Astrocyte of the hippocampus (primary cell): ENCODE data around the gene TULP1.

ENCODE experiments used
- DNase-seq: peaks from one replicate; pipeline ENCODE4 v3.0.0; 2011; ENCODE audit warnings: low read depth, low spot score

Gene TULP1

GRCh38 chr6:35465646-35466045 is 47.0 kb downstream of the TULP1 start:
- DNase-seq = no peak

- DNase-seq = no peak
Measured at GRCh38 chr6:35463292-35463691, 49.4 kb downstream of the TULP1 start.

- no peak for DNase-seq
Measured at GRCh38 chr6:35461270-35461669, 51.4 kb downstream of the TULP1 start.

GRCh38 chr6:35457907-35458306 is 54.8 kb downstream of the TULP1 start:
- DNase-seq = no peak

GRCh38 chr6:35454391-35455110 is 58.1 kb downstream of the TULP1 start:
- DNase-seq = no peak

DNA sequence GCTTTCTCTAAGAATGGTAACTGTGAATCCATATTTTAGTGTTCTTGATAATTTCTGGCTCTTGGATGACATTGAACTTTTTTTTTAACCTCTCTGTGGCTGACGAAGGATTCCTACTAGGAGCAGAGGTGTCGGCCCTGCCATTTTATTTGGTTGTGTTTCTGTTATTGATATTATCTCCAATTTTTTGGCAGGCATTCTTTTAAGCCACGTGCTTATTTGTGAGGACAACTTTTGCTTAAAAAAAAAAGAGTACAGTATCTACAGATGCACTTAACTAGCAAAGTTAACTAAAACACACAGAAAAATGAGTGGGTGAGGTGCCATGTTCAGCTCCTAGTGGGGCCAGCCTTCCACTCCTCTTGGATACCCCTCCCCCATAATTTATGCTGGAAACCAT is 59.5 kb downstream of the TULP1 start:
- no peak for DNase-seq

DNA sequence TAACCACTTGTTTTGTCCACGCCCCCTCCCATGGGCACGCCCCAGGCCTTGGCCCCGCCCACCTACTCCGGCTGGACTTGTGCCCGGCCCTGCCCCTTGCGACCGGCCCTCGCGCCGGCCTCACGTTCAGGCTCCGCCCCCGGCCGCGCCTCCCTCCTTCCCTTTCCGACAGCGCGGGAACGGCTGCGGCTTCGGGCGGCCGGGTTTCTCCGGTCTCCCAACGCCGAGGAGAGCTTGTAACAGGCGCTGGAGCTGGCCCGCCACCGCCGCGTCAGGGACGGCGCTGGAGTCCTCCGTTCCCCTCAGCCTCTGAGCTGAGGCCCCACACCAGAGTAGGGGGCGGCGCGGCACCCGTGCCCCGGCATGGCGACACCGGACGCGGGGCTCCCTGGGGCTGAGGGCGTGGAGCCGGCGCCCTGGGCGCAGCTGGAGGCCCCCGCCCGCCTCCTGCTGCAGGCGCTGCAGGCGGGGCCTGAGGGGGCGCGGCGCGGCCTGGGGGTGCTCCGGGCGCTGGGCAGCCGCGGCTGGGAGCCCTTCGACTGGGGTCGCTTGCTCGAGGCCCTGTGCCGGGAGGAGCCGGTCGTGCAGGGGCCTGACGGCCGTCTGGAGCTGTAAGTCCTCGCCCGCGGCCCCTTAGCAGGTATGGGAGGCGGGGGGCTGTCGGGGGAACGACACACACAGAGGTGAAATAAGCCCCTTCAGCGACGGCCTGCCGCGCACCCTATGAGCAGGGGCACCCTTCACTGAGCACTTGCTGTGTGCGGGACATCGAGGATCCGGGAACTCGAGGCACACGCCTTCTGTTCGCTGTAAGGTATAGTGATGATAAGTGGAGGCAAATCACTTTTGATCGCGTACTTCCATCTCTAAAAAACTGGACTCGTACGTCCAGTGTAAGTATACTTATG is 60.3 kb downstream of the TULP1 start, which contains the start of gene FANCE:
Gene FANCE, plus strand, starts transcription at position 156 of the 908 bp plus-strand sequence. Its CDS starts 208 bp downstream, at position 364.
- peak; percentile 97 for DNase-seq

- no peak for DNase-seq
Measured at GRCh38 chr6:35451354-35452182, 61.1 kb downstream of the TULP1 start.

GRCh38 chr6:35449287-35449881 is 63.3 kb downstream of the TULP1 start:
- peak; percentile 80 for DNase-seq

- no peak for DNase-seq
Measured at GRCh38 chr6:35448191-35448590, 64.5 kb downstream of the TULP1 start.
